Activated CD4-positive, alpha-beta T cell treated with anti-CD3 and anti-CD28 coated beads, Interleukin-2, amount 50 U/mL, for 48 hours (primary cell): ENCODE results near the gene FTO.
"Not testable (repeated sequence)": the region's sequence is repeated elsewhere in the genome, so short reads cannot be mapped to it uniquely, and the experiment has no call there.

ENCODE experiments used
- DNase-seq, 2 experiments: peaks; one replicate each; pipeline ENCODE4 v3.0.0-alpha.2; 2020

FTO gene

GRCh38 chr16:54173490-54173889 lies 469.5 kb downstream of the FTO start:
- no peak for DNase-seq

- DNase-seq: no peak
Observed at GRCh38 chr16:54174201-54174600, 470.2 kb downstream of the FTO start.

GRCh38 chr16:54174750-54175149 lies 470.8 kb downstream of the FTO start:
- no peak for DNase-seq

- DNase-seq: no peak
Observed at GRCh38 chr16:54175169-54175551, 471.2 kb downstream of the FTO start.

- no peak for DNase-seq
Observed at GRCh38 chr16:54175552-54176375, 471.8 kb downstream of the FTO start.

- no peak for DNase-seq
Observed at GRCh38 chr16:54176376-54176901, 472.5 kb downstream of the FTO start.

GRCh38 chr16:54177052-54177861 lies 473.3 kb downstream of the FTO start:
- no peak for DNase-seq

GRCh38 chr16:54177862-54178477 lies 474.0 kb downstream of the FTO start:
- no peak for DNase-seq

GRCh38 chr16:54178478-54178976 lies 474.6 kb downstream of the FTO start:
- DNase-seq: no peak

- no peak for DNase-seq
Observed at GRCh38 chr16:54180421-54181359, 476.7 kb downstream of the FTO start.

- not testable (repeated sequence) for DNase-seq
Observed at GRCh38 chr16:54181683-54182329, 477.9 kb downstream of the FTO start.

- no peak for DNase-seq
Observed at GRCh38 chr16:54185045-54185444, 481.1 kb downstream of the FTO start.

- DNase-seq: no peak
Observed at GRCh38 chr16:54191163-54191562, 487.2 kb downstream of the FTO start.

- DNase-seq: no peak
Observed at GRCh38 chr16:54191592-54191991, 487.6 kb downstream of the FTO start.

- no peak for DNase-seq
Observed at GRCh38 chr16:54193013-54193664, 489.2 kb downstream of the FTO start.

- peak; percentile 21 to 40 for DNase-seq
Observed at GRCh38 chr16:54193665-54194333, 489.8 kb downstream of the FTO start.

- no peak for DNase-seq
Observed at GRCh38 chr16:54194334-54194743, 490.4 kb downstream of the FTO start.

- DNase-seq: no peak
Observed at GRCh38 chr16:54197758-54198157, 493.8 kb downstream of the FTO start.

GRCh38 chr16:54199487-54200160 lies 495.7 kb downstream of the FTO start:
- no peak for DNase-seq

GRCh38 chr16:54200161-54200534 lies 496.2 kb downstream of the FTO start:
- no peak for DNase-seq
